GM12874 (cell line): ENCODE measurements around the gene LRRC18.

Experiments
- CTCF ChIP-seq: IDR thresholded peaks from 2 replicates; pipeline ENCODE4 v1.5.1; 2011; ENCODE audit warnings: low read depth, mild to moderate bottlenecking, control low read depth, low read length, moderate library complexity; ENCODE audit not compliant: insufficient read depth

LRRC18 gene

GRCh38 chr10:48929413-48929990 lies 10.1 kb downstream of the LRRC18 start:
- no peak for TF ChIP-seq CTCF

GRCh38 chr10:48926764-48927540 lies 12.7 kb downstream of the LRRC18 start:
- no peak for TF ChIP-seq CTCF

GRCh38 chr10:48926255-48926654 lies 13.4 kb downstream of the LRRC18 start:
- no peak for TF ChIP-seq CTCF

- TF ChIP-seq CTCF, result no peak
These were observed 14.7 kb downstream of the LRRC18 start for GRCh38 chr10:48924988-48925387.

GRCh38 chr10:48923748-48924147 lies 15.9 kb downstream of the LRRC18 start:
- no peak for TF ChIP-seq CTCF

- no peak for TF ChIP-seq CTCF
These were observed 26.0 kb downstream of the LRRC18 start for GRCh38 chr10:48913674-48914073.

GRCh38 chr10:48910548-48910947 lies 29.1 kb downstream of the LRRC18 start:
- no peak for TF ChIP-seq CTCF
